Measurements from ENCODE around the gene APCDD1. TPM values are rescaled to one million over a fixed set of nuclear protein-coding genes. Genes with fewer than 3 reads are reported as not detected.
"Not testable (repeated sequence)": the region's sequence is repeated elsewhere in the genome, so short reads cannot be mapped to it uniquely, and the experiment has no call there.

Gene APCDD1
- total RNA-seq, 2 donors from 2014 or later, result not detected

GRCh38 chr18:10461989-10462388 is 7.6 kb downstream of the APCDD1 start:
- no peak overlapping the region for H3K27ac Mint-ChIP-seq
- H3K9me3 Mint-ChIP-seq, result no peaks in the 10 kb centered on the region
- DNase-seq (ENCODE audit: low spot score), result no peak

GRCh38 chr18:10462597-10462996 is 8.2 kb downstream of the APCDD1 start:
- no peak for ATAC-seq
- H3K9me3 Mint-ChIP-seq, result no peaks in the 10 kb centered on the region
- H3K4me1 Mint-ChIP-seq (ENCODE audit: low read depth in 2 of 2), result no peaks in the 10 kb centered on the region
- DNase-seq (ENCODE audit: low spot score), result no peak
- H3K27ac Mint-ChIP-seq, result no peak overlapping the region
- H3K36me3 Mint-ChIP-seq, result no peaks in the 10 kb centered on the region
- no peak overlapping the region for H3K4me3 Mint-ChIP-seq
- H3K27me3 Mint-ChIP-seq, result peaks cover 11 to 17% of the 10 kb centered on the region in 2 donors

More at GRCh38 chr18:10461989-10462388, 7.6 kb downstream of the APCDD1 start:
- Mint-ChIP-seq H3K4me3 (no peak overlapping the region), H3K27me3 (peaks cover 11 to 22% of the 10 kb centered on the region in 2 donors), H3K4me1 (ENCODE audit: low read depth in 2 of 2) (no peaks in the 10 kb centered on the region), H3K36me3 (no peaks in the 10 kb centered on the region)
- no peak for ATAC-seq

GRCh38 chr18:10463096-10463495 is 8.7 kb downstream of the APCDD1 start:
- peaks cover 14 to 18% of the 10 kb centered on the region in 2 donors for H3K27me3 Mint-ChIP-seq
- no peaks in the 10 kb centered on the region for H3K4me1 Mint-ChIP-seq (ENCODE audit: low read depth in 2 of 2)
- no peak overlapping the region for H3K27ac Mint-ChIP-seq
- no peaks in the 10 kb centered on the region for H3K36me3 Mint-ChIP-seq
- H3K9me3 Mint-ChIP-seq, result no peaks in the 10 kb centered on the region
- no peak overlapping the region for H3K4me3 Mint-ChIP-seq
- no peak for DNase-seq (ENCODE audit: low spot score)
- no peak for ATAC-seq

GRCh38 chr18:10463741-10464140 is 9.3 kb downstream of the APCDD1 start:
- DNase-seq (ENCODE audit: low spot score) (no peak), ATAC-seq (no peak)
- H3K9me3 Mint-ChIP-seq, result no peaks in the 10 kb centered on the region
- H3K27ac Mint-ChIP-seq, result no peak overlapping the region
- H3K27me3 Mint-ChIP-seq, result peaks cover 14 to 16% of the 10 kb centered on the region in 2 donors
- no peak overlapping the region for H3K4me3 Mint-ChIP-seq
- H3K36me3 Mint-ChIP-seq, result no peaks in the 10 kb centered on the region
- no peaks in the 10 kb centered on the region for H3K4me1 Mint-ChIP-seq (ENCODE audit: low read depth in 2 of 2)

- ATAC-seq; H3K27ac Mint-ChIP-seq; DNase-seq (ENCODE audit: low spot score); H3K4me1 Mint-ChIP-seq (ENCODE audit: low read depth in 2 of 2); H3K9me3 Mint-ChIP-seq; H3K4me3 Mint-ChIP-seq; H3K36me3 Mint-ChIP-seq: not testable (repeated sequence)
- peaks cover 14% of the 10 kb centered on the region in 2 donors for H3K27me3 Mint-ChIP-seq
Measured at GRCh38 chr18:10464161-10464648, 9.8 kb downstream of the APCDD1 start.

- Mint-ChIP-seq H3K9me3 (no peaks in the 10 kb centered on the region), H3K27me3 (peaks cover 14% of the 10 kb centered on the region in 2 donors), H3K36me3 (no peaks in the 10 kb centered on the region), H3K4me3 (no peak overlapping the region), H3K27ac (no peak overlapping the region), H3K4me1 (ENCODE audit: low read depth in 2 of 2) (no peaks in the 10 kb centered on the region)
- no peak for DNase-seq (ENCODE audit: low spot score)
- no peak for ATAC-seq
Measured at GRCh38 chr18:10465174-10465939, 10.9 kb downstream of the APCDD1 start.

- H3K36me3 Mint-ChIP-seq, result no peaks in the 10 kb centered on the region
- ATAC-seq (no peak), DNase-seq (ENCODE audit: low spot score) (no peak)
- H3K4me3 Mint-ChIP-seq, result no peak overlapping the region
- no peaks in the 10 kb centered on the region for H3K4me1 Mint-ChIP-seq (ENCODE audit: low read depth in 2 of 2)
- H3K27me3 Mint-ChIP-seq, result peaks cover 3 to 8% of the 10 kb centered on the region in 2 donors
- H3K27ac Mint-ChIP-seq, result no peak overlapping the region
- H3K9me3 Mint-ChIP-seq, result no peaks in the 10 kb centered on the region
Measured at GRCh38 chr18:10470429-10470828, 16.0 kb downstream of the APCDD1 start.

GRCh38 chr18:10471574-10471973 is 17.1 kb downstream of the APCDD1 start:
- Mint-ChIP-seq H3K36me3 (no peaks in the 10 kb centered on the region), H3K27ac (no peak overlapping the region), H3K27me3 (peaks cover 6 to 15% of the 10 kb centered on the region in 2 donors), H3K4me1 (ENCODE audit: low read depth in 2 of 2) (no peaks in the 10 kb centered on the region), H3K4me3 (no peak overlapping the region), H3K9me3 (no peaks in the 10 kb centered on the region)
- ATAC-seq (no peak), DNase-seq (ENCODE audit: low spot score) (no peak)

GRCh38 chr18:10473132-10473531 is 18.7 kb downstream of the APCDD1 start:
- Mint-ChIP-seq H3K9me3 (no peaks in the 10 kb centered on the region), H3K4me1 (ENCODE audit: low read depth in 2 of 2) (no peaks in the 10 kb centered on the region), H3K36me3 (no peaks in the 10 kb centered on the region), H3K27ac (no peak overlapping the region), H3K4me3 (no peak overlapping the region), H3K27me3 (peaks cover 9 to 16% of the 10 kb centered on the region in 2 donors)
- no peak for DNase-seq (ENCODE audit: low spot score)
- ATAC-seq, result no peak

- no peaks in the 10 kb centered on the region for H3K4me1 Mint-ChIP-seq (ENCODE audit: low read depth in 2 of 2)
- no peak for ATAC-seq
- H3K27me3 Mint-ChIP-seq, result peaks cover 14 to 16% of the 10 kb centered on the region in 2 donors
- H3K36me3 Mint-ChIP-seq, result no peaks in the 10 kb centered on the region
- H3K9me3 Mint-ChIP-seq, result no peaks in the 10 kb centered on the region
- H3K4me3 Mint-ChIP-seq, result no peak overlapping the region
- no peak for DNase-seq (ENCODE audit: low spot score)
- no peak overlapping the region for H3K27ac Mint-ChIP-seq
Measured at GRCh38 chr18:10474309-10474708, 19.9 kb downstream of the APCDD1 start.

- Mint-ChIP-seq H3K36me3 (no peaks in the 10 kb centered on the region), H3K9me3 (no peaks in the 10 kb centered on the region), H3K4me3 (no peak overlapping the region), H3K4me1 (ENCODE audit: low read depth in 2 of 2) (no peaks in the 10 kb centered on the region), H3K27ac (no peak overlapping the region), H3K27me3 (peaks cover 14 to 16% of the 10 kb centered on the region in 2 donors)
- DNase-seq (ENCODE audit: low spot score) (no peak), ATAC-seq (no peak)
Measured at GRCh38 chr18:10475276-10475653, 20.8 kb downstream of the APCDD1 start.

- DNase-seq (ENCODE audit: low spot score) (no peak), ATAC-seq (no peak)
- H3K4me3 Mint-ChIP-seq, result no peak overlapping the region
- H3K9me3 Mint-ChIP-seq, result no peaks in the 10 kb centered on the region
- no peaks in the 10 kb centered on the region for H3K36me3 Mint-ChIP-seq
- no peak overlapping the region for H3K27ac Mint-ChIP-seq
- H3K4me1 Mint-ChIP-seq (ENCODE audit: low read depth in 2 of 2), result no peaks in the 10 kb centered on the region
- peaks cover 14 to 16% of the 10 kb centered on the region in 2 donors for H3K27me3 Mint-ChIP-seq
Measured at GRCh38 chr18:10475654-10476291, 21.3 kb downstream of the APCDD1 start.

- Mint-ChIP-seq H3K27me3 (peaks cover 19% of the 10 kb centered on the region in 2 donors), H3K9me3 (no peaks in the 10 kb centered on the region), H3K4me3 (no peak overlapping the region), H3K36me3 (no peaks in the 10 kb centered on the region), H3K27ac (no peak overlapping the region), H3K4me1 (ENCODE audit: low read depth in 2 of 2) (no peaks in the 10 kb centered on the region)
- ATAC-seq (no peak), DNase-seq (ENCODE audit: low spot score) (no peak)
Measured at GRCh38 chr18:10476338-10476791, 21.9 kb downstream of the APCDD1 start.

- no peak overlapping the region for H3K4me3 Mint-ChIP-seq
- no peaks in the 10 kb centered on the region for H3K9me3 Mint-ChIP-seq
- DNase-seq (ENCODE audit: low spot score) (no peak), ATAC-seq (no peak)
- peaks cover 19 to 21% of the 10 kb centered on the region in 2 donors for H3K27me3 Mint-ChIP-seq
- H3K4me1 Mint-ChIP-seq (ENCODE audit: low read depth in 2 of 2), result no peaks in the 10 kb centered on the region
- no peak overlapping the region for H3K27ac Mint-ChIP-seq
- no peaks in the 10 kb centered on the region for H3K36me3 Mint-ChIP-seq
Measured at GRCh38 chr18:10477121-10477862, 22.9 kb downstream of the APCDD1 start.
